Stimulated activated CD4-positive, alpha-beta T cell treated with anti-CD3 and anti-CD28 coated beads, Interleukin-2, amount 100 ng/mL, for 48 hours (primary cell): ENCODE results near the gene C21orf58.
A peak's percentile ranks its signal among the peaks of the same experiment; 100 is the strongest.

ENCODE experiments used
- DNase-seq, 2 donors: peaks; one replicate each; pipeline ENCODE4 v3.0.0-alpha.2; 2020

The C21orf58 gene

DNA sequence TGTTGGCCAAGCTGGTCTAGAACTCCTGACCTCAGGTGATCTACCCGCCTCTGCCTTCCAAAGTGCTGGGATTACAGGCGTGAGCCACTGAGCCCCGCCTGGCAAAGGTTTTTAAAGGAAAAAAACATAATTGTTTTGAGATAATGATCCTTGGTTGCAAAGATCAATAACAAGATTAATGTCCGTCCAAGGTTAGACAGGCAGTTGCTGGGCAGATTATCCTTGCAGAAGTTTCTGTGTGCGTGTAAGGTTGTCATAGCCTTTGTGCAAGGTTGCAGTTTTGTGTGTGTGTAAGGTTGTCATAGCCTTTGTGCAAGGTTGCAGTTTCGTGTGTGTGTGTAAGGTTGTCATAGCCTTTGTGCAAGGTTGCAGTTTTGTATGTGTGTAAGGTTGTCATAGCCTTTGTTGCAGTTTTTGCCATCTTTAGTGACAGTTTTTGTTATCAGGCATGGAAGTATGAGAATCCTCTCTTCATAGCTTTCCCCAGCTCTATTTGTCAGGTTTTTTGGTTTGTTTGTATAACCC lies 34.0 kb downstream of the C21orf58 start:
- DNase-seq, result no peak

DNA sequence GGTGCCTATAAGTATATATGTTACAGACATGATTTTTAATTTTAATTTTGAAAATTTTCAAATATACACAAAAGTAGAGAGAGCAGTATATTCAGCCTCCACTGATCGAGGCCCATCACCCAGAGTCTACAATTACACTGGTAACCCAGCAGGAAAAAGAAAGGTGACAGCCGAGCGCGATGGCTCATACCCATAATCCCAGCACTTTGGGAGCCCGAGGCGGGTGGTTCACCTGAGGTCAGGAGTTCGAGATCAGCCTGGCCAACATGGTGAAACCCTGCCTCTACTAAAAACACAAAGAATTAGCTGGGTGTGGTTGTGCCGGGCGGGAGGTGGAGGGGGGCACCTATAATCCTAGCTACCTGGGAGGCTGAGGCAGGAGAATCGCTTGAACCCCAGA lies 36.1 kb downstream of the C21orf58 start:
- no peak for DNase-seq

DNA sequence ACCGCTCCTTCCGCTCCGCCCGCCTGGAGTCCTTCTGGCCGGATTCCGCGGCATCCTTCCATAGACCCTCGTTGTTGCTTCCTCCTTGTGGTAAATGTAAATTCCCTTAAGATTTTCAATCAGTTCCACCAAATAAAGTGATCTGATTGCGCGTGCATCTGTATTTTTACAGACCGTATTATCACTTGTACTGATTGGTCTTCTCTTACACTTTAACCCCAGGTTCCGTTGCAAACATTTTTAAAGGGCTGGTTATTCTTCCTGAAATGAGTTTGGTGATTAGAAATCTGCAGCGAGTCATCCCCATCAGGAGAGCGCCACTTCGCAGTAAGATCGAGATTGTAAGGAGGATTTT lies 37.0 kb downstream of the C21orf58 start:
- no peak for DNase-seq

DNA sequence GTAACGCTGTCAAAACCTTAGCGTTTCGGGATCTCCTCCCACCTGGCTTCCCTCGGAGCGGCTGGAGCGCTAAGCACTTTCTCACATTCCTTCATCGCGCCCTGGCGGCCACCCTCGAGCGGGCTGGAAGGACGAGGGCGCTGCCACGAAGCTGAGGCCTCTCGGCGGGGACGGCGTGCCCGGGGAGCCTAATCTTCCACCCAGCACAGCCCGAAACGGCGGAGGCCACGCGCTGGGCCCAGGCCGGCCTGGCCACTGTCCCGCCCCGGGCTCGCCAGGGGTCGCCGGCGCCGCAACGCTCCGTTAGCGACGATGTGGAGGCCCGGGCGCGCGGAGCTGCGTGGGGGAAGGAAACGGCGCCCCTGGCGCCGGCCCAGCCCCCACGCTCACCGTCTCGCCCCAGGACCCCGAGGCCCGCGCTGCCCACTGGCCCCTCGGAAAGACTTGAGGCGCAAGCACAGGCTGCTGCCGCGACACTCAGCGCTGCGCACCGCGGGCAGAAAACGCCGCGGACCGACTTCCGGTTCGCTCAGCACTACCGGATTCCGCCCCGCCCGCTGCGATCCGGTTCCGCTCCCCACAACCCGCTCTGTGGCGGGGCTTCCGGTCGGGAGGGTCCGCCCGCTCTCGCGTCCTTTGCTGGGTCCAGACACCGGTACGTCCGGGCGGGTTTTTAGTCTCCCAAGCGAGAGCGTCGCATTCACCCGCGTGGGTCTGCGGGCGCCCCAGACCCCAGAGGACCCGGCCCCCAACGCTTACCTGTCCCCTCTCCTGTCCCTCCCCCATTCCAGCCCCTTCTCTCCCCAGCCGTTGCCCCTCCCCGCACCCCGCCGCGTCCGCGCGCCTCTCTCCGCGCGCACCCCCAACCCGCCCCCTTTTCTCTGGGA lies 37.7 kb downstream of the C21orf58 start, which contains the start of gene YBEY:
YBEY (plus strand) TSS at position 582 of the 887 bp plus-strand sequence. CDS start 572 bp downstream, outside the sequence.
- DNase-seq, result peak; percentile 81 to 84

DNA sequence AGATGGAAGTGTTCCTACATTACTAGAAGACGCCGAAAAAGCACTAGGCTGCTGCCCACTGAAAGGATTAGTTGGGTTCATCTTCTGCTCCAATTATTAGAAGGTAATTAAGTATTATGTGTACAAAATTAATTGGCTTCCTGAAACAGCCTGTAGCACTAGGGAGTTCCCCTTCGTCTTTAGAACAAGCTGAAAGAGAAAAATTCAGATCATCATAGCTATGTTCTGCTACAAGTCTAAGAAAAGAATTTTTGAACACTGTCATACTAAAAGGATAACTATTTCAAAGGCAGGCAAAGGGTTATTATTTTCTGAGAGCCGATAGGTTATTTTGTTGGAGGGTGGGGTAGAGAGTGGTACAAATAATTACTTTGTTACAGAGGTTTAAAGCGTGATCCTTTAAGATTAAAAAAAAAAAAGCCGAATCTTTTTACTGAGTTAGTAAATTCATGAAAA lies 38.4 kb downstream of the C21orf58 start, which contains the start of gene MCM3AP:
MCM3AP (minus strand) TSS at position 406 of the 456 bp plus-strand sequence; CDS start at position 81, 325 bp downstream.
- DNase-seq, result no peak

DNA sequence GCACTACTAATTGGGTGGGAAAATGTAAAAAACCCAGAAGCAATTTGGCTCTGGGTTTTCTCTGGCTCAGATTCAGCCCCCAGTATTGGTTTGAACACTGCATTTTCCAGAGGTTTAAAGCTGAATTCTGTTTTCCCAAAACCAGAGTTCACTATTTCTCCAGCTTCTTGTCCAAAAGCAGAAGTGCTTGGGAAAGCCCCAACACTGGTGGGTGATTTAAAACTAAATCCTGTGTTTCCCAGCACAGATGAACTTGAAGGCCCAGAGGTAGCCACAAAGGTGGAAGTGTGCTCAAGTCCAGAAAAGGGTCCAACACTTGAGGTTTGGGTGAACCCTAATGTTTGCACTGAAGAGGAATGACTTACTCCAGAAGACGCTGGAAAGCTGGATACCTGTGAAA lies 38.9 kb downstream of the C21orf58 start:
- no peak for DNase-seq

DNA sequence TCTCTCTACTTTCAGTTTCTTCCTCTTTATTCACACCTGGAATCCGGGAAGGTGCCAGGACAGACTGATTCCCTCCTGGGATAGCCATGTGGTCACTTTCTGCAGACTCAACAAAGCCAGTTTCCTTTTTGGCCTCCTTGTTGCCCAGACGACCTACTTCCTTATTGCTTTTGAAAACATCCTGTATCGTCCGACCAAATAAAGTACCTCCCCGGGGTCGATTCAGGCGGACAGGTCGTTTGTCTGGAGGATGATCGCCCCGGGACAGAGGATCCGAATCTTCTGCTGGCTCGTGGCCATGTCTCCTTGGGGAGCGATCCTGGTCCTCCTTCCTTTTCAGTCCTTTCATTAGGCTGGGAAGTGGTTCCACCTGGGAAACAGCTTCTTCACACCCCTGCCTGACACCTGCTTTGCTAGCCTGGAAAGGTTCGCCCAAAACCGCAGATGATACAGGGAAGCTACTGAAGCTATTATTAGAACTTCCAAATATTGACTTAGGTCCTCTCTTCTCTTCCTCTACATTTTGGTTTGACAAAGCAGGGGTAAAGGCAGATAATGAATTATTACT lies 39.5 kb downstream of the C21orf58 start:
- no peak for DNase-seq

DNA sequence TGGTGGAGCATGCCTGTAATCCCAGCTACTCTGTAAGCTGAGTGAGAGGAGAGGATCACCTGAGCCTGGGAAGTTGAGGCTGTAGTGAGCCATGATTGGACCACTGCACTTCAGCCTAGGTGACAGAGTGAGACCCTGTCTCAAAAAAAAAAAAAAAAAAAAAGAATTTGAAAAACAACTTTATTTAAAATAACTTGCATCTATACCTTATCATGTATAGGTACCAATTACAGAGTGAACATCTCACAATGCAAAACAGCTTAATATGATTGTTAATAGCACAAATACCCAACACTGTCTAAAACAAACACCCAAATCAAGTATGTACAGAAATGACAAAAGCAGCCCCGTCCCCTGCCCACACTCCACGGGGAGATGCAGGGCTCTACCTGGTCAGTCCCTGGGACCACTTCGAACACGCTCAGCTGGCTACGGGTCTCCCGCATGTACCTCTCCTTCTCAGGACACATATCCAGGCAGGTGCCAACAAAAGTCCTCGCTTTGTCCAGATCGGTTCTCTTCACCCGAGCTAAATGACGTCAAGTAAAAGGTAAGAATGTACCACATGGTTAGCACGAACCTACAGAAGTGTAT lies 48.8 kb downstream of the C21orf58 start:
- no peak for DNase-seq

DNA sequence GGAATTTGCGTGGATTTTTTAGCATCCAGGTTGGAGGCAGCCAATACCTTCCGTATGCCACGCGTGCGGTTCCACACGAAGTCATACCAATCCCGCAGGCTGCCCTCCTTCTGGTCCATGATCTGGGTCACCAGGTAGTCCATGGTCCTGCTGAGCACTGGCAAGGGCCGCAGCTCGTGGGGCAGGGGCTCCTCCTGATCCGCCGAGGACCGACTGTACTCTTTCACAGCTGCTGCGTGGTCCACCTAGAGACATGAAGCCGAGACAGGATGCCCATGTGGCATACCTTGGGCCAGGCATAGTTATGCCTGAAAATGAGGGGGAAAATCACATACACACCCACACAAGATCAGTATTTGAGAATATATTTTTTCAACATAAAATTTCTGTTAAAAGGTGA lies 50.3 kb downstream of the C21orf58 start:
- DNase-seq, result no peak

DNA sequence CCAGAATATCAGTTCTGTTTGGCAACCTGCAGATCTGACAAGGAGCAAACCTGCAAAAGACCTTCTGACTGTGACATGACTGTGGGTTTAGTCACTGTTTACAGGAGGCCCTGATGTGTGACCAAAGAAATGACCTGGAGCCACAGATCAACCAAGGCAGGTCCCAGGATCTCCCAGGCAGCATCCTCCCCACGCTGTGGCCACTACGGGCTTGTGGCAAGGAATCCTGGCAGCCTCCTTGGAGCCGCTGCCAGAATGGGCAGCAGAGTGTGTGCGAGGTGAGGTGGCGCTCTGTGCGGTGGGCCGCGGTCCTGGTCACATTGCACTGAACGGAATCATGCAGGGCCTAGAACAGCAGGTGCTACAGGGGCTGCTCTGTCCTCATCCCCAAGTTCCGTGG lies 54.2 kb downstream of the C21orf58 start:
- no peak for DNase-seq

DNA sequence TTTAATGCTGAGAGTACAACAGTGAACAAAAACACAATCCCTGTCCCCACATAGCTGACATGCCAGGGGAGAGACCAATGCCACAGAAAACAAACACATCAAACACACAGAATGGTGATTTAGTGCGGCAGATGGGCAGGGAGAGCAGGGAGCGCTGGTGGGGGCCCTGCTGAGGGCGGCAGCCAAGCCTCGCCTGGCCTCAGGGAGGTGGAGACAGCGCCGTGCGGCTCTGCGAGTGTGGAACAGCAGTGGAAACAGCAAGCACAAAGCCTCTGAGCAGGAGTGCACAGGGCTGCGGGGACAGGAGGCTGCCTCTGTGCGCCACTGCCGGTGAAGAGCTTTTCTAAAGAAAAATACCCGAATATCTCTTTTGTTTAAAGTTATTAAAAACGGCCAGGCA lies 55.3 kb downstream of the C21orf58 start:
- DNase-seq, result no peak

DNA sequence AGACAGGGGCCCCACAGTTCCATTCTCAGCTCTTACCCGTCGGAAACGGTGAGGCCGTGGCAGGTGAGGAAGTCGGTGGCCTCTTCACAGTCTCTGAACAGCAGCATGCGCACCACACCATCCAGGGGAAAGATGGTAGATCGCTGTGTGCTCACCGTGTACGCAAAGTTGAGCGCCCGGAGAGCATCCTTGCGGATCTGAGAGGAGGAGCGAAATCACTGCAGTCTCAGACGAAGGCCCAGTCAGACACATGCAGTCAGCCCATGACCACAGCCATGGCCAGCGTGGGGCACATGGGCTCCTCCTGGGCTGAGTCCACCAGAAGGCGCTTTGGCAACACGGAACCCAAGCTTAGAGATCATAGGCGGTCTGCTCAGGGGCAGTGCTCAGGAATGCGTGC lies 56.7 kb downstream of the C21orf58 start:
- DNase-seq, result no peak

DNA sequence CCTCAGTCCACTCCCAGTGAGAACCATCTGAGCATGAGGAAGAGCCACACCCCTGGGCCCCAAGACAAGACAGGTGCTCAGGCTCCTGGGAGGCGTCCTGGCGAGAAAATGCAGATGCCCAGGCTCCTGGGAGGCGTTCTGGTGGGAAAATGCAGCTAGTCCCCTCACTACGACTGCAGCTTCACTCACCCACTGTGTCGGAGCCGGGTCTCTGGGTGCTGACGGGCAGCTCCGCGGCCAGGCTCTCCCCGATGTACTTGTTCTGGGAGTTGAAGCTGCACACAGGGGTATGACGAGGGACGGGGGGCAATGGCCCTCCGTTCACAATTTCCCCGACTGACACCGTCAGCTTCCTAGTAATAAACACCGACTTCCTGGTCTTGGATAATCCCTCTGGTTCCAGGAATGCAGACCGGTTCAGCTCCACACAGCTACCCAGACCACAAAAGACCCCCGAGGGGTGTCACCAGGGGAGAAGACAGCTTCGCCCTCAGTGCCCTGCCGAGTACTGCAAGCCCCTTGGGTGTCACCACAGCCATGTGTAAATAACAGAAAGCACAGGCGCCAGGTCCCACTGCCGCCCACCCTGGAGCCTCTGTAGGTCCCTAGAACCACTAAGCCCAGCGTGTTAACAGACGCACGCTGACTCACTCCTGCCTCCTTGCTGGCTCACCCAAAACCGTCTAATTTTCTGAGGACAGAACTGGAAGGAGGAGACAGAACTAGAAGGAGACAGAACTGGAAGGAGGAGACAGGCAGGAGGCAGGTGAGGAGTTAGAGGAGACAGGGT lies 57.7 kb downstream of the C21orf58 start:
- DNase-seq, result no peak

DNA sequence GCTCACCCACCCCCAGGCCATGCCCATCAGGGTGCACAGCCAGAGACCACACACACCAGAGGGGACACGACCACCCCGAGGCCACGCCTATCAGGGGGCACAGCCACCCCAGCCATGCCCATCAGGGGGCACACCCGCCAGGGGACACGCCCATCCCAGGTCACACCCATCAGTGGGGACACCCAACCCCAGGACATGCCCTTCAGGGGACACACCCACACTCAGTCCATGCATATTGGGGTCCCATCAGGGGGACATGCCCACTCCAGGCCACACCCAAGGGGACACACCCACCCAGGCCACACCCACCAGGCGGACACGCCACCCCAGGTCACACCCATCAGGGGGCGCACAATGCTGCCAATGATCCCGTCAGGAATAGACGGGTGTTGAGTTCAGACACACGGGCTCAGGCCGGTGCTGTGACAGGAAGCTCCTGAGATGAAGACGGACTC lies 59.0 kb downstream of the C21orf58 start:
- DNase-seq, result no peak

DNA sequence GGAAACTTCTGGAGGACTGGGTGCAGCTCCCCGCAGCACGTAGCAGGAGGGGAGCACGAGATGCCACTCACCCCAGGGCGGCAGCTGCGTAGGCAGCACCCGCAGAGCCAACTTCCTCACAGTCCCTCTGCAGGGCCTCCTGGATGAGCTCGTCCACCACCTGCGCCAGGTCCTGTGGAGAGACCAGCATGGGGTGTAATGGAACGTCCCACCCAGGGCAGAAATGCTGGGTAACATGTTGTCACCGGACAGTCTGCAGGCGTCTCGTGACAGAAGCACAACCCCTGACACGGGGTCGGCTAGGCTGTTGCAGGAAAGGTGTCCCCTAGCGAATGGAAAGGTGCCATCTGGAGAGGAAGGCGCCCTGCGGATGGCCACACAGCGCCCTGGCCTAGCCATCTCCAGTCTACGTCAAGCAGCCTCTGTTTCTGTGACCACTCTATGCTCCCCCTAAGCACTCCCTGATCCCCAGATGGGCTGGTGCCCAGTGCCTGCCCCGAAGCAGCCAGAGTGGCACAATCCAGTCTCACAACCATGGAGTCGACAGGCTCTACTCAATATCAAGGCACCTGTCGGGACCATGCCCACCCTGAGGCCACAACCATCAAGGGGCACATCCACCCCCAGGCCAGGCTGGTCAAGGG lies 59.5 kb downstream of the C21orf58 start:
- DNase-seq, result no peak

DNA sequence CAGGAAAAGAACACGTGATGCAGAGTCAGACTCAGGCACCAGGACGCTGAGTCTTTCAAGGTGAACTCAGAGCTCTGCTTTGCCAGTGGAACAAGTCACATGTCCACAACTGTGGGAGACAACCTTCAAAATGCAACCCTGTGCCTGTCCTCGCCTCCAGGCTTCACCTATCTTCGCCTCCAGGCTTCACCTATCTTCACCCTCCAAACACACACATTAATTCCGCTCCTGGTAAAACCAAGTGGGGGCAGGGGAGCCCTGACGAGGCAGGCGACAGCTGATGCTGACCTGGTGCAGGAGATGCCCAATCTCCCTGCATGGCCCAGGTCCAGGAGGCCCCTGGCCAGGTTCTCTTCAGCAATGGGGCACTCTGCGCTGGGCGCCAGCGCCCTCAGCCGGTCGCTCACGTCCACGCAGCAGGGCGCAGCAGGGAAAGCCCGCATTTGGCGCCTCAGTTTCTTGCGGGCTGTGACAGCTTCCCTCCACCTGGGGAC lies 67.1 kb downstream of the C21orf58 start:
- no peak for DNase-seq

DNA sequence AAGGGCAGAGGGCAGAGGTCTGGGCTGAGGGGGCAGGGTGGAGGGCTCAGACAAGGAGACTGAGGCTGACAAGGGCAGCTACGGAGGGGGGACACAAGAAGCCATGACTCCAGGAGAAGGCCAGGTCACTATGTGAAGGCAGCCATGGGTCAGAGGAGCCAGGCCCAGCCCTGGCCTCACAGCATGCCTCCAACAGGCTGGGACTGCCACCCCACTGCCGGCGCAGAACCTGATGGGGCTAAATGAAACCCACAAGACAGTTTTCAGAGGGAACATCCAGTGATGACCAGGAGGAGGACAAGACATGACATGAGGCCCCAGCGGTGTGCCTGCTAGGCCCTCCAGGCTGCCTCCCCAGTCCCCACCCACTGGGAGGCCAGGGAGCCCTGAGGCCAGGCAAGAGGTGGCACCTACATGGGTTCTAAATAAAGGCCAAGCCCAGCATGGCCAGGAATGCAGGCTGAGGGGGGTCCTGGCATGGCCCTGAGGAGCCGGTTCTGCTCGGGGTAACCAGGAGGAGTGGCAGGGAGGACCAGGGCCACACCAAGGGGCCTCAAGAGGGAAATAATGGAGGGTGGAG lies 67.8 kb downstream of the C21orf58 start:
- no peak for DNase-seq

DNA sequence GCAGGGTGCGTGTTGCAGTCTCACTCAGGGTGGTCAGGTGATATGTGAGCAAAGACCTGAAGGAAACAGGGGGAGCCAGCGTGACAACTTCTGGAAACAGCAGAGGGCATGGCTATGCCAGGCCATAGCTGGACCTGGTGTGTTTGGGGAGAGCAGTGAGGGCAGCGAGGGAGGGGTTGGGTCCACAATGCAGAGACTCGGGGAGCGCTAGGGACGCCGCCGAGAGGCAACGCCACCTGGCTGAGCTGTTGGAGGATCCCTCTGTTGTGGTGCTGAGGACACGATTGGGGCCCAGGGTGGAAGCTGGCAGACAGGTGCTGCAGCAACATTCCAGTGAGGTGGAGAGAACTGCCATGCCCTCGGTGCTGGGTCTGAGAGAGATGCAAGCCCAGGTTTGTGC lies 68.5 kb downstream of the C21orf58 start:
- DNase-seq, result no peak

DNA sequence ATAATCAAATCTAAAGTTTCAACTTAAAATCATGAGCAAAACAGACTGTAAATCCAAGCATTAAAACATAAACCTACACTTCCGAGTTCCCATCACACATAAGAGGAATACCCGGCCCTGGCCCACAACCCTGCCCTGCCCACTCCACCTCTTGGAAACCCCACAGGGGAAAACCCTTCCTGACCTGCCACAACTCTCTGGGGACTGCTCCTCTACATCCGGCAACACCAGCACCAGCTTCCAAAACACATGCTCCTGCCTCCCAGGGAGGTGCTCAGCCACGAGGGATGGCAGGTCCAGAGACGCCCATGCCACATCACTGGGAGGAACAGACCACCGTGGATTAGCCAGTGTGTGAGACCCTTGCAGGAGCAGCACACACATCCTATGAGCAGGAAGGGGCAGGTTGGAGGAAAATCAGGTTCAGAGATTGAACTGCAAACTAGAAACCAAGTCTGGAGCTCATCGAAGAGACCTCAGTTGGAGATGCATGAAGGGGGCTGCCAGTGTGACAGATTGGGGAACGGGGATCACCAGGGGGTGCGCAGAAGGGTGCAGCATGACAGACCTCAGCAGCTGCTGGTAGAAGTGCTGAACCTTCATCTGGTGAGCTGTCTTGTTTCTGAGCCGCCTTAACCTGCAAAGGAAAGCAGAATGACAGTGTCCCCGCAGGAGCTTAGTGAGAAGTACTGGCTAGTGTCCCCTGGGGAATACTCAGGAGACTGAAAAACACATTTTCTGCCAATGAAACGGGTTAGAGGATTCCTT lies 69.3 kb downstream of the C21orf58 start:
- no peak for DNase-seq

DNA sequence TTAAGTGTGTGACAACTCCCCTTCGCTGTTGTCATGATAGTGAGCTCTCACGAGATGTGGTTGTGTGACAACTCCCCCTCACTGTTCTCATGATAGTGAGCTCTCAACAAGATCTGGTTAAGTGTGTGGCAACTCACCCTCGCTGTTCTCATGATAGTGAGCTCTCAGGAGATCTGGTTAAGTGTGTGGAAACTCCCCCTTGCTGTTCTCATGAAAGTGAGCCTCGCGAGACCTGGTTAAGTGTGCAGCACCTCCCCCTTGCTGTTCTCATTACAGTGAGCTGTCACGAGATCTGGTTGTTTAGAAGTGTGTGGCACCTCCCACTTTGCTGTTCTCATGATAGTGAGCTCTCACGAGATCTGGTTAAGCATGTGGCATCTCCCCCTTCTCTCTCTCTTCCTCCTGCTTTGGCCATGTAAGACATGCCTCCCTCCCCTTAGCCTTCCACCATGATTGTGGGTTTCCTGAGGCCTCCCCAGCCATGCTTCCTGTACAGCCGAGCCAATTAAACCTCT lies 70.0 kb downstream of the C21orf58 start:
- peak in 1 of 2 donors; percentile 23 for DNase-seq

DNA sequence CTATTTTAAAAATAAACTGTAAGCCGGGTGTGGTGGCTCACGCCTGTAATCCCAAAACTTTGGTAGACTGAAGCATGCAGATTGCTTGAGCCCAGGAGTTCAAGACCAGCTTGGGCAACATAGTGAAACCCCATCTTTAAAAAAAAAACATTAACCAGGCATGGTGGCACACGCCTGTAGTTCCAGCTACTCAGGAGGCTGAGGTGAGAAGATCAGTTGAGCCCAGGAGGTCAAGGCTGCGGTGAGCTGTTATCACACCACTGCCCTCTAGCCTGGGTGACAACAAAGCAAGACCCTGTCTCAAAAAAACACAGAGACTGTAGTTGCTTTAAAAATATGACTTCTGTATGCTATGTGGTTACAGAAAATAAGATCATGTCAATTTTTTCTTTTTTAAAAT lies 70.8 kb downstream of the C21orf58 start:
- no peak for DNase-seq
